BJ (cell line): ENCODE measurements around the gene CSRP3. TPM values are rescaled to one million over a fixed set of nuclear protein-coding genes. Genes with fewer than 3 reads are reported as not detected.

Experiments
- CTCF ChIA-PET: fragments of 350-600 bp; formaldehyde crosslinking; extraction: SDS; loops from one replicate; lab custom pipeline; 2021; ENCODE audit warnings: antibody characterized with exemption, inconsistent platforms; lab: Yijun Ruan, JAX
- POLR2A ChIA-PET: fragments of 300-600 bp; sonication (Branson Sonifier 250); formaldehyde crosslinking; extraction: SDS; loops from one replicate; lab custom pipeline; 2021; ENCODE audit warnings: antibody characterized with exemption; lab: Charles Lee
- DNase-seq: peaks from one replicate; pipeline ENCODE4 v3.0.0-alpha.2; 2011; ENCODE audit warnings: low read depth
- H3K27me3 ChIP-seq: 2 replicates; pipeline ENCODE4 v1.6.0; 2011; ENCODE audit warnings: low read length; ENCODE audit not compliant: control insufficient read depth, insufficient read depth
- H3K36me3 ChIP-seq: 2 replicates; pipeline ENCODE4 v1.5.1; 2011; ENCODE audit warnings: low read length; ENCODE audit not compliant: control insufficient read depth, insufficient read depth
- H3K4me3 ChIP-seq: 2 replicates; pipeline ENCODE4 v1.5.1; 2011; ENCODE audit warnings: low read depth, mild to moderate bottlenecking, control low read depth, low read length
- CTCF ChIP-seq: IDR thresholded peaks from 2 replicates; pipeline ENCODE4 v1.5.1; 2011; ENCODE audit warnings: low read depth, mild to moderate bottlenecking, control low read depth, inconsistent platforms, low read length, moderate library complexity; ENCODE audit not compliant: insufficient read depth
- polyA plus RNA-seq: library from polyadenylated mRNA; depleted of rRNA; stranded (reverse); fragments of >200 nt; gene quantifications from 2 replicates; pipeline ENCODE4 v1.2.3, GENCODE V29; 2011

The CSRP3 gene
- polyA plus RNA-seq, 1 experiment = not detected

DNA sequence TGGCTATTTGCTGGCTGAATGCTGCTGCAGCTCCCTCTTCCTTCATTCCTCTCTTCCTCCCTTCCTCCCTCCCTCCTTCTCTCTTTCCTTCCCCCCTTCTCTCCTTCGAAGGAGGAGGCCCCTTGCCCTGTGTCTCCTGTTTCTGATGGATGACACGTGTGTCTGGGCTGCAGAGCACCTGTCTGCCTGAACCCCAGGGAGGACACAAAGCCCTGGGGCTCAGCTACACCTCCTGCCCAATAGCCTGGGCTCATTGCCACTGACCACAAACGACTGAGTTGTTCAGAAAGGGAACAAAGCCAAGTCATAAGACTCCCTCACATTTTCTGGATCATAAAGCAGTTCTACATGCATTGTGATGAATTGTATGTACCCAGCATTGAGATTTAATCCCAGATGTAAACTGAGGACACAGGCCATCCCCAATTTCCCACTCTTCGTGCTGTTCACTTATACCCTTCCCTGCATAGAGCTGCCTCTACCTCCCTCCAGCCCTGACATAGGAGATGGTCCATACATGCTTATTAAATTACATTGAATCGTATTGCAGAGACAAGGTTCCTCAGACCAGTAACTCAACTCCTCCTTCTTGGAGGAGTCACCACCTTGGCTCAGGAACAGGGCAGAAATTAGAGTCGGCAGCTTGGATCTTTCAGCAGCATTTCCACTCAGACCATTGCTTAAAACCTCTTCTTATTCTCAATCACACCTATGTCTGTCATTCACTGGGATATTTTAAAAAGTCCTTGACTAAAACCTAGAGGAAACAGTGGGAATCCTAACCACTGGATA is 1.2 kb downstream of the CSRP3 start:
- CTCF ChIA-PET = interaction anchor here (1.2 to 1.5 kb wide), 2 partner anchors 14 to 58 kb away, joined by 3 to 4 read pairs; no protein-coding TSS in a partner anchor
- Histone ChIP-seq H3K27me3 (no peaks in the 10 kb centered on the region; the same call in 1 of the 2 replicates), H3K36me3 (no peaks in the 10 kb centered on the region), H3K4me3 (no peak overlapping the region)
- DNase-seq = peak; percentile 4
- POLR2A ChIA-PET = no interaction called here
- TF ChIP-seq CTCF = no peak

- no peaks in the 10 kb centered on the region; the same call in 1 of the 2 replicates for H3K27me3 ChIP-seq
- ChIA-PET POLR2A (no interaction called here), CTCF (interaction anchor here (0.6 to 1.5 kb wide), 3 partner anchors 15 to 677 kb away, joined by 3 to 4 read pairs (median 3); no protein-coding TSS in a partner anchor)
- DNase-seq = no peak
- H3K4me3 ChIP-seq = no peak overlapping the region
- H3K36me3 ChIP-seq = no peaks in the 10 kb centered on the region
- no peak for TF ChIP-seq CTCF
Observed at GRCh38 chr11:19199771-19200170, 2.0 kb downstream of the CSRP3 start.

DNA sequence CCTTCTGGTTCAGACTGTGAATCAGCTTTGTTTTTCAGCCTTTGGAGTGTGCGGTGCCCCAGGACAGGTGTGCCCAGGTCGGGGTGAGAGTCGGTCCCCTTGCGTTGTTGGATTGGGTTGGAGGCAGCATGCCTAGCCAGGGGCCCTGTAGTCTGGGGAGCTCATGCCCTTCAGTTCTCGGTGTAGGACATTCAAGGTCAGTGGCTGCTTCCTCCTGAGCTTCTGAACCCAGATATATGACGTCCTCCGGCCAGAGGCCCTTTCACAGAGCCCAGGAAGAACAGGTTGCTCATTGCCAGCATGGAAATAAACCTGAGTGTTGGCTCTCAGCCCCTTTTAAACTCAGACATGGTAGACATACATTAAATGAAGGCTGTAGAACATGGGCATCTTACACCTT is 2.7 kb downstream of the CSRP3 start:
- DNase-seq = no peak
- CTCF ChIA-PET = interaction anchor here (1.0 to 1.5 kb wide), 4 partner anchors 18 to 122 kb away, joined by 3 read pairs; no protein-coding TSS in a partner anchor
- POLR2A ChIA-PET = no interaction called here

GRCh38 chr11:19196432-19196831 is 5.4 kb downstream of the CSRP3 start:
- TF ChIP-seq CTCF = no peak
- Histone ChIP-seq H3K27me3 (peaks cover 2% of the 10 kb centered on the region), H3K36me3 (no peaks in the 10 kb centered on the region), H3K4me3 (no peak overlapping the region)
- POLR2A ChIA-PET = no interaction called here
- CTCF ChIA-PET = no interaction called here
- no peak for DNase-seq

More for the DNA sequence above, 2.7 kb downstream of the CSRP3 start:
- TF ChIP-seq CTCF = no peak
- Histone ChIP-seq H3K27me3 (no peaks in the 10 kb centered on the region; the same call in 1 of the 2 replicates), H3K4me3 (no peak overlapping the region), H3K36me3 (no peaks in the 10 kb centered on the region)

DNA sequence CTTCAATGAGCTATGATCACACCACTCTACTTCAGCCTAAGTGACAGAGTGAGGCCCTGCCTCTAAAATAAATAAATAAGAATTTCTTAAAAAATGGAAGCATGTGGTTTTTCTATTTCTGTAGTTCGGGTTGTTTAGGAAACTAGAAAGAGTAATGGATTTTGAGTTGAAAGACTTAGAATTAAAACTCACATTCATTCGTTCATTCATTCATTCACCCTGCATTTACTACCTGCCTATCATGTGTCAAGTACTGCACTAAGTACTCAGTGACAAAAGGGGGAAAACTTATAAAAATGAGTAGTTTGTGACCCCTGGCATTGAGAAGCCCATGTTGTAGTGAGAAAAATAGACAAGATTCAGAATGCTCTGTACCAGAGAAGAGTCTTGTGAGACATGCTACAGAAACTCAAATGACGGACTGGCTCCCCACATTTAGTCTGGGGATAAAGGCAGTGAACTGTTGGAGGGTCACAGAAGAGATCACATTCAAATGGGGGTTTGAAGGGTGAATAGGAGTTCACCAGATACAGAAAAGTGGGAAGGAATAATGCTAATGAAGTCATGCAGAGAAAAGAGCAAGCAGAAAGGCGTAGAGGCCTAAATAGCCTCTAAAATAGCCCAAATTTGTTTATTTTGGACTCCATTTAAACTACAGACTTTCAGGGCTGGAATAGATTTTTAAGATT is 7.0 kb downstream of the CSRP3 start:
- DNase-seq = no peak
- ChIA-PET POLR2A (no interaction called here), CTCF (no interaction called here)
- TF ChIP-seq CTCF = no peak
- Histone ChIP-seq H3K4me3 (no peak overlapping the region), H3K27me3 (peaks cover 3% of the 10 kb centered on the region), H3K36me3 (no peaks in the 10 kb centered on the region)
